Astrocyte of the cerebellum (primary cell): ENCODE results near the gene PPOX.

Experiments used
- DNase-seq: peaks from one replicate; pipeline ENCODE4 v3.0.0-alpha.2; 2011; ENCODE audit warnings: low read depth
- H3K4me3 ChIP-seq: 2 replicates; pipeline ENCODE4 v1.5.1; 2011; ENCODE audit warnings: mild to moderate bottlenecking, low read depth, low read length, moderate library complexity
- in situ Hi-C: cut with HindIII; loops from 2 replicates; pipeline ENCODE4 v1.10.0; 2017; ENCODE audit warnings: low sequenced_read_pairs
- TF ChIP-seq, protein P1 (sequence below): IDR thresholded peaks from 2 replicates; pipeline ENCODE4 v1.5.1; 2012; ENCODE audit warnings: low read length, low read depth, moderate library complexity, mild to moderate bottlenecking; ENCODE audit errors: missing control alignments

The PPOX gene

DNA sequence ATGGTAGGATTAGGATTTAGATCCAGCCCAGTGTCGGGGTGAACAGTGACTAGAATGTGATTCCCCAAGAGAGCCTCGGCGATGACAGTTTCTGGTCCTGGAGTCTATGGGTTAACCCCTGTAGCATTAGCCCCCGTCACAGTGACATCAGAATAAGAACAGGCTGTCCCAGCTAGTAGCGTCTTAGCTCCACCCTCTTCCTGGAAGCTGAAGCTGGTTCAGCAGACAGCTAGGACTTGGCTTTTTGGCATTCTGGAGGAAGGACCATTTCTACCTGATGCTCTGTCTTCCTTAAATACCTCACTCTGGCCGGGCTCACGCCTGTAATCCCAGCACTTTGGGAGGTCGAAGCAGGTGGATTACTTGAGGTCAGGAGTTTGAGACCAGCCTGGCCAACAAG lies 40.9 kb downstream of the PPOX start:
- in situ Hi-C loops = loop anchor here (5.0 to 25.0 kb wide), 3 partner anchors 95 to 530 kb away; partner anchors contain the start of gene DUSP12
- no peak for DNase-seq

DNA sequence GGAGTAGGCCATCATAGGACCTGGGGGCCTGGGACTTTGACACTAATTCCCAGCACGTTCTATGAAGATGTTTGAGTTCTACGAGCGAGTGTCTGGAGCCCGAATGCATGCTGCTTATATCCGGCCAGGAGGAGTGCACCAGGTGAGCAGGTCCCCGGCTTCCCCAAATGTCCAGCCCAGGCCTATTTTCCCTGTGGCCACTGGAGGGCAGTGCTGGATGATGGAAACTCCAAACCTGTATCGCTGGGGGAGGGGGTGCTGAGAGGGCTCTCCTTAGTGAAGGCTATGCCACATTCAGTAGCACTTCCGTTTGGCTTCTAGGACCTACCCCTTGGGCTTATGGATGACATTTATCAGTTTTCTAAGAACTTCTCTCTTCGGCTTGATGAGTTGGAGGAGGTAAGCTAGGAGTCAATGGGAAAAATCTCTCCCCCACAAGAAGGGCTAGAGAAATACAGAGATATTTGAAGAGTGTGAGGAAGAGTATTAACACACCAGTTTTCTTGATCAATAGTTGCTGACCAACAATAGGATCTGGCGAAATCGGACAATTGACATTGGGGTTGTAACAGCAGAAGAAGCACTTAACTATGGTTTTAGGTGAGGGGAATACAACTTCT lies 43.7 kb downstream of the PPOX start:
- peak; percentile 47 for DNase-seq
- TF ChIP-seq, protein P1, sequence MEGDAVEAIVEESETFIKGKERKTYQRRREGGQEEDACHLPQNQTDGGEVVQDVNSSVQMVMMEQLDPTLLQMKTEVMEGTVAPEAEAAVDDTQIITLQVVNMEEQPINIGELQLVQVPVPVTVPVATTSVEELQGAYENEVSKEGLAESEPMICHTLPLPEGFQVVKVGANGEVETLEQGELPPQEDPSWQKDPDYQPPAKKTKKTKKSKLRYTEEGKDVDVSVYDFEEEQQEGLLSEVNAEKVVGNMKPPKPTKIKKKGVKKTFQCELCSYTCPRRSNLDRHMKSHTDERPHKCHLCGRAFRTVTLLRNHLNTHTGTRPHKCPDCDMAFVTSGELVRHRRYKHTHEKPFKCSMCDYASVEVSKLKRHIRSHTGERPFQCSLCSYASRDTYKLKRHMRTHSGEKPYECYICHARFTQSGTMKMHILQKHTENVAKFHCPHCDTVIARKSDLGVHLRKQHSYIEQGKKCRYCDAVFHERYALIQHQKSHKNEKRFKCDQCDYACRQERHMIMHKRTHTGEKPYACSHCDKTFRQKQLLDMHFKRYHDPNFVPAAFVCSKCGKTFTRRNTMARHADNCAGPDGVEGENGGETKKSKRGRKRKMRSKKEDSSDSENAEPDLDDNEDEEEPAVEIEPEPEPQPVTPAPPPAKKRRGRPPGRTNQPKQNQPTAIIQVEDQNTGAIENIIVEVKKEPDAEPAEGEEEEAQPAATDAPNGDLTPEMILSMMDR = peak; percentile 98

More for the DNA sequence above, 40.9 kb downstream of the PPOX start:
- TF ChIP-seq, protein P1 = no peak
- no peak overlapping the region for H3K4me3 ChIP-seq

DNA sequence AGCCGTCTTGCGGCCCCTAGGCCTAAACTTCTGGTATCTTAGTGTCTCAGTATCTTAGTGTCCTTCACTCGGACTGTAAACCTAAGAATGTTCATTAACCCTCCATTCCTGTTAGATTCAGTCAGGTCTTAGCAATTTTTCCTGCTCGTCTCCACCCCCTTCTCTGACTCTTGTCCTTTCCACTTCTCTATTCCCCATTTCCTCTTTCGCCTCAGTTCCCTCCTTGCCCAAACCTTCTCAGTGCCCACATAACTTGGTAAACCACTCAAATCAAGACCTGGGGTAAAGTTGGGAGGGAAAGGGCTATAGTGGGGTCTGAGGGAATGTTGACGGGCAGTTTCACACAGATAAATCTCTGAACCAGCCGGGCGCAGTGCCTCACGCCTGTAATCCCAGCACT lies 48.1 kb downstream of the PPOX start:
- DNase-seq = no peak
- TF ChIP-seq, protein P1 = no peak
- H3K4me3 ChIP-seq = no peak overlapping the region

More for the DNA sequence above, 43.7 kb downstream of the PPOX start:
- in situ Hi-C loops = loop anchor here (5.0 to 25.0 kb wide), 3 partner anchors 92 to 527 kb away; partner anchors contain the start of gene DUSP12
- no peak overlapping the region for H3K4me3 ChIP-seq

DNA sequence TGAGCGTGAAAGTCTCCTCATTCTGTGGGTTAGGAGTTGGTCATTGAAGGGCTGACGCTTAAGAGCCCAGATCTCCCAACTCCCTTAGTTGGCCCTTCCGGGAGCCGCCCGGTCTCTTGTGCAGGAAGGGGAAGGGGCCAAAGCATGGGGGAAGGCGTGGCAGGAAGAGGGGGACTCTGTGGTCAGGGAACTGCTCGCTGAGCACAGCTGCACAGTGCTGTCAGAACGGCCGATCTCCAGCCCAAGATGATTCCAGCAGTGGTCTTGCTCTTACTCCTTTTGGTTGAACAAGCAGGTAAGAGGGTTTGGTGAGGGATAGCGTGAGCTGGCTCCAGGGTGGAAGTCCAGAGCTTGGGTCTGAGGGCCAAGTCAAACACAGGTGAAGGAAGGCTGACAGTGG lies 48.9 kb downstream of the PPOX start, which contains the start of gene FCER1G:
FCER1G (plus strand) TSS at position 220 of the 400 bp plus-strand sequence; CDS start at position 247, 27 bp downstream.
- in situ Hi-C loops = loop anchor here (25.0 kb wide), 1 partner anchor 522 kb away; the partner anchor contains the start of gene DUSP12
- TF ChIP-seq, protein P1 = no peak
- no peak within 1 kb of the TSS for H3K4me3 ChIP-seq
- no peak for DNase-seq

More for the DNA sequence above, 48.1 kb downstream of the PPOX start:
- in situ Hi-C loops = loop anchor here (25.0 kb wide), 1 partner anchor 523 kb away; the partner anchor contains the start of gene DUSP12

DNA sequence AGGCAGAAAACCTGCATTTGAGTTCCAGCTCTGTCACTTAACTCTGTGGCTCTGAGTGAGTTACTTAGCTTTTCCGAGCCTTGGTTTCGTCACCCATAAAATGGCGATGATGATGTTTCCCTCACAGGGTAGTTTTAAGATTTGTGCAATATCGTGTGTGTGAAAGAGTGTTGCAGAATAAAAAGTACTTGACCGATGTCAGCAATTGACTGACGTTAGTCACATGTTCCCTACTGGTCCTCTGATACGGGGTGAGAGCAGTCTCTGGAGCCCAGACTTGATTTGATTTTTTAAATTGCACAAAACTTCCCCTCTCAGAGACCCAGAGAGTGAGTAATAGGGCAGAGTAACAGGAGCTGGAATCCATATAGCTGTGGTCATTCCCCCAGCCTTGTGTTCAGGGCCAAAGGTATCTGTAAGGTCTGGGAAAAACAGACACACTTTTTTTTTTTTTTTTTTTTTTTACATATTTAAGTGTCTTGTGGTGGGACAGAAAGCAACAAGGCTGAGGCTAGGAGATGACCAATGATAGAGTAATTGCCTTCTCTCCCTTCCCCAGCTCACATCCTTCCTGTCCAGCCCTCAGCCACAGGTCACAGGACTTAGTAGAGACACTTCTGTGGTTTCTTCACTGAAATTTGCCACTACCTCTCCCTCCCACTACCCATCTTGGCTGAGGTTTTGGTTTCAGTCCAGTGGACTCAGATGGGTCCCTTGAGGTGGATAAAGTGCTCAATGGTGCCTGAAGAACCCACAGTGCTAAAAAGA lies 50.9 kb downstream of the PPOX start:
- TF ChIP-seq, protein P1 = no peak
- H3K4me3 ChIP-seq = no peak overlapping the region
- no peak for DNase-seq
- in situ Hi-C loops = loop anchor here (25.0 kb wide), 1 partner anchor 520 kb away; the partner anchor contains the start of gene DUSP12

DNA sequence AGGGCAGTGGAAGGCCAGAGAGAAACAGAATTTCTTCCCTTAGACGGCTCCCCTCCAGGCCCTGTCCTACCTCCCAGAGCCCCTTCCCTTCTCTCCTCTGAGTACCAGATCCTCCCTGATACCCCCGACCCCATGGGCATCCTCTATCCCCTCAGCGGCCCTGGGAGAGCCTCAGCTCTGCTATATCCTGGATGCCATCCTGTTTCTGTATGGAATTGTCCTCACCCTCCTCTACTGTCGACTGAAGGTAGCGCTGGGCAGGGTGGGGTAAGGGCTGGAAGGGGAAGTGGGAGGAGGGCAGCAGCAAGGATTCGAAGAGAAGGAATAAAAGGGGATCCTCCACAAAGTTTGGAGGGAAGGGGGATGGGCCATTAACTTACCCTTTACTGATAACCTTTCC lies 51.6 kb downstream of the PPOX start:
- H3K4me3 ChIP-seq = no peak overlapping the region
- TF ChIP-seq, protein P1 = no peak
- DNase-seq = no peak
- in situ Hi-C loops = loop anchor here (25.0 kb wide), 1 partner anchor 519 kb away; the partner anchor contains the start of gene DUSP12
